ENCODE results near the gene CD180. TPM values are rescaled to one million over a fixed set of nuclear protein-coding genes. Genes with fewer than 3 reads are reported as not detected.

CD180 gene
- total and polyA plus RNA-seq, 9 of the 15 experiments (the other 6 are each of a cell fraction or from before 2014, with no cell fraction given), result 0.01 to 0.07 TPM; not detected in 7

- in situ Hi-C loops (cut with MboI) (no loop called here), intact Hi-C loops (cut with micrococcal nuclease) (no loop called here)
- no peak overlapping the region for H3K4me3 ChIP-seq
- ChIA-PET POLR2A (no interaction called here), CTCF (ENCODE audit: low intra/inter-chr PET ratio) (no interaction called here)
- H3K4me1 ChIP-seq (replicated peaks in 1 of 2; ENCODE audit: control insufficient read depth in 2 of 2, insufficient read depth in 2 of 2, low read length in 2 of 2), result no peaks in the 10 kb centered on the region
- WGBS (ENCODE audit: insufficient coverage, low coverage, missing lambda C conversion rate), result 2% methylated on average over 5 of the region's 5 CpGs
- no peak for DNase-seq (ENCODE audit: extremely low read depth in 1 of 4, low spot score in 3 of 4)
- ATAC-seq, result no peak
- no peaks in the 10 kb centered on the region; the same call in 1 of the 2 replicates for H4K20me1 ChIP-seq (replicated peaks; ENCODE audit: control insufficient read depth, insufficient read depth, low read length)
- no peak for FAIRE-seq
- no peak overlapping the region for H3K27ac ChIP-seq (ENCODE audit: extremely low read depth, low read depth, low read length)
- H3K9me1 ChIP-seq (ENCODE audit: control insufficient read depth, insufficient read depth, low read length), result no peaks in the 10 kb centered on the region
- H3K4me2 ChIP-seq (ENCODE audit: insufficient read depth, low read length), result no peak overlapping the region
- no peaks in the 10 kb centered on the region for H3K9me3 ChIP-seq (replicated peaks; ENCODE audit: control insufficient read depth, insufficient read depth, low read depth, low read length)
- H2AFZ ChIP-seq (ENCODE audit: low read depth, low read length), result no peak overlapping the region
- H3K9ac ChIP-seq (ENCODE audit: insufficient read depth in 1 of 2, low read depth in 2 of 2, low read length in 2 of 2), result no peak overlapping the region
- no peaks in the 10 kb centered on the region for H3K36me3 ChIP-seq (ENCODE audit: control insufficient read depth, insufficient read depth, low read length)
- H3K79me2 ChIP-seq (ENCODE audit: control insufficient read depth, insufficient read depth, low read length), result no peaks in the 10 kb centered on the region
- H3K27me3 ChIP-seq (ENCODE audit: control insufficient read depth in 2 of 2, insufficient read depth in 2 of 2, low read length in 2 of 2), result peaks cover 0 to 7% of the 10 kb centered on the region in 2 experiments; a peak in 1 of 5 replicates
- no TSS peak for BruUV-seq (replicated peaks)
- TF ChIP-seq, protein P1, sequence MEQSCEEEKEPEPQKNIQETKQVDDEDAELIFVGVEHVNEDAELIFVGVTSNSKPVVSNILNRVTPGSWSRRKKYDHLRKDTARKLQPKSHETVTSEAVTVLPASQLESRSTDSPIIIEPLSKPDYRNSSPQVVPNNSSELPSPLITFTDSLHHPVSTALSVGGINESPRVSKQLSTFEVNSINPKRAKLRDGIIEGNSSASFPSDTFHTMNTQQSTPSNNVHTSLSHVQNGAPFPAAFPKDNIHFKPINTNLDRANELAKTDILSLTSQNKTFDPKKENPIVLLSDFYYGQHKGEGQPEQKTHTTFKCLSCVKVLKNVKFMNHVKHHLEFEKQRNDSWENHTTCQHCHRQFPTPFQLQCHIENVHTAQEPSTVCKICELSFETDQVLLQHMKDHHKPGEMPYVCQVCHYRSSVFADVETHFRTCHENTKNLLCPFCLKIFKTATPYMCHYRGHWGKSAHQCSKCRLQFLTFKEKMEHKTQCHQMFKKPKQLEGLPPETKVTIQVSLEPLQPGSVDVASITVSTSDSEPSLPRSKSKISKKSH (CRISPR knock-in tag; IDR thresholded peaks at IDR 0.05), result no peak
- no peak for TF ChIP-seq PPARD (CRISPR knock-in tag; IDR thresholded peaks at IDR 0.05)
- TF ChIP-seq OTX1 (CRISPR knock-in tag; IDR thresholded peaks at IDR 0.05), result no peak
- no peak for TF ChIP-seq MLLT1 (IDR thresholded peaks at IDR 0.05)
- no peak for TF ChIP-seq ZNF551 (CRISPR knock-in tag; IDR thresholded peaks at IDR 0.05)
- no peak for TF ChIP-seq ZMIZ1 (IDR thresholded peaks at IDR 0.05; ENCODE audit: low read depth in 2 of 2, low read length in 2 of 2)
- TF ChIP-seq STAT5A (IDR thresholded peaks at IDR 0.05; ENCODE audit: borderline replicate concordance, low read length), result no peak
- TF ChIP-seq DMBX1 (CRISPR knock-in tag; IDR thresholded peaks at IDR 0.05; ENCODE audit: borderline replicate concordance), result no peak
- TF ChIP-seq LARP7 (IDR thresholded peaks at IDR 0.05), result no peak
- no peak for TF ChIP-seq STAT5B (CRISPR knock-in tag; IDR thresholded peaks at IDR 0.05)
- TF ChIP-seq, protein P2, sequence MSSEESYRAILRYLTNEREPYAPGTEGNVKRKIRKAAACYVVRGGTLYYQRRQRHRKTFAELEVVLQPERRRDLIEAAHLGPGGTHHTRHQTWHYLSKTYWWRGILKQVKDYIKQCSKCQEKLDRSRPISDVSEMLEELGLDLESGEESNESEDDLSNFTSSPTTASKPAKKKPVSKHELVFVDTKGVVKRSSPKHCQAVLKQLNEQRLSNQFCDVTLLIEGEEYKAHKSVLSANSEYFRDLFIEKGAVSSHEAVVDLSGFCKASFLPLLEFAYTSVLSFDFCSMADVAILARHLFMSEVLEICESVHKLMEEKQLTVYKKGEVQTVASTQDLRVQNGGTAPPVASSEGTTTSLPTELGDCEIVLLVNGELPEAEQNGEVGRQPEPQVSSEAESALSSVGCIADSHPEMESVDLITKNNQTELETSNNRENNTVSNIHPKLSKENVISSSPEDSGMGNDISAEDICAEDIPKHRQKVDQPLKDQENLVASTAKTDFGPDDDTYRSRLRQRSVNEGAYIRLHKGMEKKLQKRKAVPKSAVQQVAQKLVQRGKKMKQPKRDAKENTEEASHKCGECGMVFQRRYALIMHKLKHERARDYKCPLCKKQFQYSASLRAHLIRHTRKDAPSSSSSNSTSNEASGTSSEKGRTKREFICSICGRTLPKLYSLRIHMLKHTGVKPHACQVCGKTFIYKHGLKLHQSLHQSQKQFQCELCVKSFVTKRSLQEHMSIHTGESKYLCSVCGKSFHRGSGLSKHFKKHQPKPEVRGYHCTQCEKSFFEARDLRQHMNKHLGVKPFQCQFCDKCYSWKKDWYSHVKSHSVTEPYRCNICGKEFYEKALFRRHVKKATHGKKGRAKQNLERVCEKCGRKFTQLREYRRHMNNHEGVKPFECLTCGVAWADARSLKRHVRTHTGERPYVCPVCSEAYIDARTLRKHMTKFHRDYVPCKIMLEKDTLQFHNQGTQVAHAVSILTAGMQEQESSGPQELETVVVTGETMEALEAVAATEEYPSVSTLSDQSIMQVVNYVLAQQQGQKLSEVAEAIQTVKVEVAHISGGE (CRISPR knock-in tag; IDR thresholded peaks at IDR 0.05), result no peak
These were observed 25.8 kb upstream of the CD180 start for GRCh38 chr5:67222243-67223025.

All from K562 (cell line).